GM12872 (cell line): ENCODE results near the gene CYP1A2.

ENCODE experiments used
- CTCF ChIP-seq: IDR thresholded peaks from 3 replicates; pipeline ENCODE4 v1.5.1; 2011; ENCODE audit warnings: low read depth, mild to moderate bottlenecking, low read length, moderate library complexity; ENCODE audit not compliant: insufficient read depth

The CYP1A2 gene

GRCh38 chr15:74790080-74790916 is 41.7 kb downstream of the CYP1A2 start:
- TF ChIP-seq CTCF = no peak

GRCh38 chr15:74791007-74791406 is 42.4 kb downstream of the CYP1A2 start:
- no peak for TF ChIP-seq CTCF

- no peak for TF ChIP-seq CTCF
These were observed 43.0 kb downstream of the CYP1A2 start for GRCh38 chr15:74791667-74792066.

- TF ChIP-seq CTCF = no peak
These were observed 43.8 kb downstream of the CYP1A2 start for GRCh38 chr15:74792227-74793016.

GRCh38 chr15:74793135-74794028 is 44.7 kb downstream of the CYP1A2 start:
- peak; percentile 80 for TF ChIP-seq CTCF

GRCh38 chr15:74794248-74794969 is 45.8 kb downstream of the CYP1A2 start:
- no peak for TF ChIP-seq CTCF
